ENCODE results near the gene CUBN. TPM values are rescaled to one million over a fixed set of nuclear protein-coding genes. Genes with fewer than 3 reads are reported as not detected.

Gene CUBN
- total RNA-seq, 3 donors from 2014 or later = 0.31 to 1.9 (median 0.38) TPM

DNA sequence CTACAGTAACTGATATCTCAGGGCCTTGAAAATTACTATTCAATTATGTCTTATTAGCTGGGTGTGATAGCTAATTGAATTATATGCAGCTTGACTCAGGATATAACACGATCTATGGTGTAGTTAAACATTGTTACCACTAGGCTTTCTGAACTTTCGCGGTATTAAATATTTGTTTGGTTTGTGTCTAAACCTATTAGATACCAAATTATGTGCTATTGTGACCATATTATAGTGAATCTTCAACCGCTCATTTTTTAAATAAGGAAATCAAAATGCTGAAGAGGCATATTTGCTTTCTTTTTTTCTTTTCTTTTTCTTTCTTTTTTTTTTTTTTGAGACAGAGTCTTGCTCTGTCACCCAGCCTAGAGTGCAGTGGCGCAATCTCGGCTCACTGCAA lies 213.1 kb downstream of the CUBN start:
- intact Hi-C loops (cut with DNase I, micrococcal nuclease) = no loop called here
- no peak for ATAC-seq
- TF ChIP-seq, protein P1, sequence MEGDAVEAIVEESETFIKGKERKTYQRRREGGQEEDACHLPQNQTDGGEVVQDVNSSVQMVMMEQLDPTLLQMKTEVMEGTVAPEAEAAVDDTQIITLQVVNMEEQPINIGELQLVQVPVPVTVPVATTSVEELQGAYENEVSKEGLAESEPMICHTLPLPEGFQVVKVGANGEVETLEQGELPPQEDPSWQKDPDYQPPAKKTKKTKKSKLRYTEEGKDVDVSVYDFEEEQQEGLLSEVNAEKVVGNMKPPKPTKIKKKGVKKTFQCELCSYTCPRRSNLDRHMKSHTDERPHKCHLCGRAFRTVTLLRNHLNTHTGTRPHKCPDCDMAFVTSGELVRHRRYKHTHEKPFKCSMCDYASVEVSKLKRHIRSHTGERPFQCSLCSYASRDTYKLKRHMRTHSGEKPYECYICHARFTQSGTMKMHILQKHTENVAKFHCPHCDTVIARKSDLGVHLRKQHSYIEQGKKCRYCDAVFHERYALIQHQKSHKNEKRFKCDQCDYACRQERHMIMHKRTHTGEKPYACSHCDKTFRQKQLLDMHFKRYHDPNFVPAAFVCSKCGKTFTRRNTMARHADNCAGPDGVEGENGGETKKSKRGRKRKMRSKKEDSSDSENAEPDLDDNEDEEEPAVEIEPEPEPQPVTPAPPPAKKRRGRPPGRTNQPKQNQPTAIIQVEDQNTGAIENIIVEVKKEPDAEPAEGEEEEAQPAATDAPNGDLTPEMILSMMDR (IDR thresholded peaks at IDR 0.05) = no peak
- Histone ChIP-seq H3K4me3 (no peak overlapping the region), H3K36me3 (ENCODE audit: low read depth) (no peaks in the 10 kb centered on the region), H3K4me1 (ENCODE audit: low read depth) (no peaks in the 10 kb centered on the region), H3K9me3 (no peaks in the 10 kb centered on the region)
- no peak for DNase-seq

DNA sequence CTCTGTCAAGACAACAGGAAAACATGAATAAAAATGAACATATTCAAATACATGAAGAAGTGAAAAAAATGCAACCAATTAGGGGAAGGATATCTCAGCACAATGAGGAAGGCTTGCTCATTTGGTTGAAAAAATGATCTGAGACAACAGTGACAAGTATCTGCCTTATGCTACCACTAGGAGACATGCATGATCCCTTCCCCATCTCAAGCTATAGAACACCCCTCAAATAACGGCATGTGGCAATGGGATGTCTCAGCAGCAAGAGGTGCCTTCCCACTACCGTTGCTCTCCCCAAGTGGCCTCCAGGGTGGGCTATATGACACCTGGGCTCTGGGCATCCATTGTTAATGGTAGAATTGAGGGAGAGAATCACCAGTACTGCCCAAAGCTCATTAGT lies 214.3 kb downstream of the CUBN start:
- no peaks in the 10 kb centered on the region for H3K36me3 ChIP-seq (ENCODE audit: low read depth)
- intact Hi-C loops (cut with DNase I, micrococcal nuclease) = no loop called here
- H3K4me1 ChIP-seq (ENCODE audit: low read depth) = no peaks in the 10 kb centered on the region
- TF ChIP-seq, protein P1 (IDR thresholded peaks at IDR 0.05) = no peak
- no peak overlapping the region for H3K4me3 ChIP-seq
- no peaks in the 10 kb centered on the region for H3K9me3 ChIP-seq
- DNase-seq (no peak), ATAC-seq (no peak)

DNA sequence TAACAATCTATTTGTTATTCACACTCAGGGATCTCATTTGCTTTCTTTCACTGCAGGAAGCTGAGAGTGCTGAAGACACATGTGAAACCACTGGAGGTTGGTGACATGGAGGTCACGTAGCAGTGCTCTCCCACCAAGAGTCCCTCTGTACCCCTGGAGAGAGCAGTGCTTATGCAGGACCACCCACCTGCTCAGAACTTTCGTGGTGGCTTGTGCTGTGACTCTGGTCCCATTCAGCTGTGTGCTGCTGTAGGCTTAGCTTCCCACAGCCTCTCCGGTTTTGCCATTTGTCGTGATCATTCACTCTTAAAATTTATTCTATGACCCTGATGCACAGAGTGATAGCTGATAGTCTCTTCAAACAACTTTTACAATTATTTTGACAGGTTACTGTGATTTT lies 216.3 kb downstream of the CUBN start:
- TF ChIP-seq, protein P1 (IDR thresholded peaks at IDR 0.05) = no peak
- no peaks in the 10 kb centered on the region for H3K36me3 ChIP-seq (ENCODE audit: low read depth)
- no peak overlapping the region for H3K4me3 ChIP-seq
- DNase-seq = no peak
- ATAC-seq = no peak
- intact Hi-C loops (cut with DNase I, micrococcal nuclease) = no loop called here
- no peaks in the 10 kb centered on the region for H3K9me3 ChIP-seq
- H3K4me1 ChIP-seq (ENCODE audit: low read depth) = no peaks in the 10 kb centered on the region

DNA sequence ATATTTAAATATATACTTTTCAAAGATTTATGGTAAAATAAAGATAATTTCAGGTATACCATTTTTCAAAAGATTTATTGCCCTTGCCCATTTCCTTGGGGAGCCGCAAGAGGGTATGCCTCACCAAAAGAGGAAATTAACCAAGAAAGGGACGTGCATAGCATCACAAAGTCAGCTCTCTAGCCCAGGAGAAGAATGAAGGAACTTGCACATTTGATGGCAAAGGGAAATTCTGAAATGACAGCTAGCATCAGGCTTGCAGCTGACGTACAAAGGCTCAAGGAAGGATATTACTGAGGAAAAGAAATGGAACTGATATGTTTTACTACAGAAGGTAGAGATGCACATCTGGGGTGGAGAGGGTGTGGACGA lies 218.8 kb downstream of the CUBN start:
- Histone ChIP-seq H3K4me1 (ENCODE audit: low read depth) (no peaks in the 10 kb centered on the region), H3K9me3 (no peaks in the 10 kb centered on the region), H3K4me3 (no peak overlapping the region), H3K36me3 (ENCODE audit: low read depth) (no peaks in the 10 kb centered on the region)
- TF ChIP-seq, protein P1 (IDR thresholded peaks at IDR 0.05) = no peak
- ATAC-seq = no peak
- DNase-seq = no peak
- intact Hi-C loops (cut with DNase I, micrococcal nuclease) = no loop called here

DNA sequence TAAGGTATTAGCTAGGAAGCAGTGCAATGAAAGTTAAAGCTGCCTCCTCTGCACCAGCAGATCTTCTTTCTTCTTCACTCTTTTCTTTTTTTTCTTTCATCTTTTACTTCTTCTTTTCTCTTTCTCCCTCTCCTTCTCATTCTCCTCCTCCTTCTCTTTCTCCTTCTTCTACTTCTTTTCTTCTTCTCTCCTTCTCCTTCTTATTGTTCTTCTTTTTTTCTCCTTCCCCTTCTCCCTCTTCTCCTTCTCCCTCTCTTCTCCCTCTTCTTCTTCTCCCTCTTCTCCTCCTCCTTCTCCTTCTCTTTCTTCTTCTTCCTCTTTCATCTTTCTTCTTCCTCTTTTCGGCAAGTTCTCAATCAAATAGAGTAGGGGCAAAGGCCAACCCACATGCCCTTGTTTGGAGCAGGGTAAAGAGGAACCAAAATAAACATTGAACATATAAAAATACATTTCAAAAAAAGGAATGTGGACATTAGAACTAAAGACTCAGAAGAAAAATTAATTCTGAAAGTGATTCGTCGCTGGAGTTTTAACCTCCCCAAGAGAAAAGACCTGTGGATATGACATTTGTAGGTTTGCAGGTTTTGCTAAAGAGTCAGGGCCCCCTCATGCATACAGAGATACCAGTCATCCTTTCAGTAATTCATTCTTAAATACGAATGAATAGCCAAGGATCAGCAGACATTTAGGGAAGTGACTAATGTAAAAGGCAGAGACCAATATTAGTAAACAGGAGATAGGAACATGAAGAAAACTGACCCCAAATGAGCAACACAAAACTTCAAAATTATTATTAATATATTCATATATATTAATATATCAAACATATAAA lies 219.4 kb downstream of the CUBN start:
- Histone ChIP-seq H3K36me3 (ENCODE audit: low read depth) (no peaks in the 10 kb centered on the region), H3K4me1 (ENCODE audit: low read depth) (no peaks in the 10 kb centered on the region), H3K4me3 (no peak overlapping the region), H3K9me3 (no peaks in the 10 kb centered on the region)
- ATAC-seq (no peak), DNase-seq (no peak)
- TF ChIP-seq, protein P1 (IDR thresholded peaks at IDR 0.05) = no peak
- intact Hi-C loops (cut with DNase I, micrococcal nuclease) = no loop called here

All from mucosa of descending colon (tissue), 3 donors.